HG03457 (cell line): ENCODE measurements around the gene NLRP4.
"Not testable (repeated sequence)": the region's sequence is repeated elsewhere in the genome, so short reads cannot be mapped to it uniquely, and the experiment has no call there.

Source experiments
- ATAC-seq: cut with Tn5 transposase; IDR thresholded peaks from one replicate; pipeline ENCODE4 v1.9.1; 2021; ENCODE audit warnings: moderate number of reproducible peaks; ENCODE audit not compliant: unreplicated experiment

NLRP4 gene

GRCh38 chr19:55870736-55871135 lies 34.4 kb downstream of the NLRP4 start:
- no peak for ATAC-seq

GRCh38 chr19:55877211-55877610 lies 40.9 kb downstream of the NLRP4 start:
- no peak for ATAC-seq

- ATAC-seq, result no peak
Observed at GRCh38 chr19:55882626-55883025, 46.3 kb downstream of the NLRP4 start.

- no peak for ATAC-seq
Observed at GRCh38 chr19:55898911-55899310, 62.6 kb downstream of the NLRP4 start.

GRCh38 chr19:55901369-55902079 lies 65.2 kb downstream of the NLRP4 start:
- ATAC-seq, result no peak

- ATAC-seq, result no peak
Observed at GRCh38 chr19:55902080-55902751, 65.9 kb downstream of the NLRP4 start.

GRCh38 chr19:55907286-55907685 lies 70.9 kb downstream of the NLRP4 start:
- ATAC-seq, result no peak

GRCh38 chr19:55907746-55908145 lies 71.4 kb downstream of the NLRP4 start:
- no peak for ATAC-seq

- no peak for ATAC-seq
Observed at GRCh38 chr19:55909801-55910200, 73.5 kb downstream of the NLRP4 start.

GRCh38 chr19:55912916-55913315 lies 76.6 kb downstream of the NLRP4 start:
- ATAC-seq, result no peak

GRCh38 chr19:55913643-55914268 lies 77.4 kb downstream of the NLRP4 start:
- no peak for ATAC-seq

GRCh38 chr19:55923556-55923955 lies 87.2 kb downstream of the NLRP4 start:
- ATAC-seq, result no peak

- ATAC-seq, result no peak
Observed at GRCh38 chr19:55927991-55928390, 91.7 kb downstream of the NLRP4 start.

GRCh38 chr19:55929258-55929657 lies 92.9 kb downstream of the NLRP4 start:
- ATAC-seq, result not testable (repeated sequence)

GRCh38 chr19:55930996-55931515 lies 94.7 kb downstream of the NLRP4 start:
- ATAC-seq, result no peak
